Body of pancreas (tissue), 4 donors: ENCODE data around the gene HHAT.

Experiments
- POLR2A ChIP-seq, 3 donors: fragments of 450-650 bp; IDR thresholded peaks; one replicate each; pipeline ENCODE4 v1.6.1; 2016; ENCODE audit warnings: antibody characterized with exemption in 3 of 3, mild to moderate bottlenecking in 2 of 3
- TF ChIP-seq, protein P1 (sequence below), 7 experiments: fragments of 450-650 bp in 4 of 7; fragments of 200-600 bp in 3 of 7; sonication (generic) in 3 of 7; IDR thresholded peaks; one replicate each; pipeline ENCODE4 v1.5.1; 2016 to 2019; ENCODE audit warnings: antibody characterized with exemption in 7 of 7

DNA sequence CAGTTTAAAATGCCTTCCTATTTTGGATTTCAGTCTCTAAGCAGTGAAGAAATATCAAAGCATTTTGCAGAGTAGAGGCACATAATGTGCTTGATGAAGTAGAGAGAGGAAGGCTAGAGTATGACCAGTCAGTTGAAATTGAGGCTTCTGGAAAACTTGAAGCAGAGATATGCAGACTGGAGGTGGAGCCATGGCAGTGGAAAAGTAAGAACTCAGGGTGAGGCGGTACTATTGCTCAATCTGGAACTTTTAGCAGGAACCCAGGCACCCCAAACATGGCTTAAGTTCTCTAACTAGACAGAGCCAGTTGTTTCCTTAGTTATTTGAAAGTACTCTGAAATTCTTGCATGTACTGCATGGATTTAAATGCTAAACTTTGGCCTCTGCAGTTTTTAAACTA is 288.6 kb downstream of the HHAT start:
- TF ChIP-seq, protein P1, sequence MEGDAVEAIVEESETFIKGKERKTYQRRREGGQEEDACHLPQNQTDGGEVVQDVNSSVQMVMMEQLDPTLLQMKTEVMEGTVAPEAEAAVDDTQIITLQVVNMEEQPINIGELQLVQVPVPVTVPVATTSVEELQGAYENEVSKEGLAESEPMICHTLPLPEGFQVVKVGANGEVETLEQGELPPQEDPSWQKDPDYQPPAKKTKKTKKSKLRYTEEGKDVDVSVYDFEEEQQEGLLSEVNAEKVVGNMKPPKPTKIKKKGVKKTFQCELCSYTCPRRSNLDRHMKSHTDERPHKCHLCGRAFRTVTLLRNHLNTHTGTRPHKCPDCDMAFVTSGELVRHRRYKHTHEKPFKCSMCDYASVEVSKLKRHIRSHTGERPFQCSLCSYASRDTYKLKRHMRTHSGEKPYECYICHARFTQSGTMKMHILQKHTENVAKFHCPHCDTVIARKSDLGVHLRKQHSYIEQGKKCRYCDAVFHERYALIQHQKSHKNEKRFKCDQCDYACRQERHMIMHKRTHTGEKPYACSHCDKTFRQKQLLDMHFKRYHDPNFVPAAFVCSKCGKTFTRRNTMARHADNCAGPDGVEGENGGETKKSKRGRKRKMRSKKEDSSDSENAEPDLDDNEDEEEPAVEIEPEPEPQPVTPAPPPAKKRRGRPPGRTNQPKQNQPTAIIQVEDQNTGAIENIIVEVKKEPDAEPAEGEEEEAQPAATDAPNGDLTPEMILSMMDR (IDR thresholded peaks at IDR 0.05), result no peak
- TF ChIP-seq POLR2A (IDR thresholded peaks at IDR 0.05), result no peak
